Activated CD8-positive, alpha-beta memory T cell treated with anti-CD3 and anti-CD28 coated beads for 4 hours (primary cell): ENCODE data around the gene LHFPL2.

ENCODE experiments used
- DNase-seq, 2 donors: peaks; one replicate each; pipeline ENCODE4 v3.0.0-alpha.2; 2020; ENCODE audit warnings: low read depth in 2 of 2

Gene LHFPL2

GRCh38 chr5:78504704-78505677 lies 143.6 kb downstream of the LHFPL2 start:
- no peak for DNase-seq

- no peak for DNase-seq
Observed at GRCh38 chr5:78503958-78504653, 144.5 kb downstream of the LHFPL2 start.

- DNase-seq = no peak
Observed at GRCh38 chr5:78501411-78502352, 146.9 kb downstream of the LHFPL2 start.

- DNase-seq = no peak
Observed at GRCh38 chr5:78500871-78501270, 147.7 kb downstream of the LHFPL2 start.

- DNase-seq = no peak
Observed at GRCh38 chr5:78500028-78500427, 148.5 kb downstream of the LHFPL2 start.

- no peak for DNase-seq
Observed at GRCh38 chr5:78499485-78499884, 149.1 kb downstream of the LHFPL2 start.

- no peak for DNase-seq
Observed at GRCh38 chr5:78497573-78498533, 150.7 kb downstream of the LHFPL2 start.

GRCh38 chr5:78496373-78496772 lies 152.2 kb downstream of the LHFPL2 start:
- no peak for DNase-seq

- DNase-seq = no peak
Observed at GRCh38 chr5:78495800-78496199, 152.8 kb downstream of the LHFPL2 start.

GRCh38 chr5:78492650-78493049 lies 155.9 kb downstream of the LHFPL2 start:
- no peak for DNase-seq

- DNase-seq = no peak
Observed at GRCh38 chr5:78492224-78492623, 156.3 kb downstream of the LHFPL2 start.

- no peak for DNase-seq
Observed at GRCh38 chr5:78490709-78491485, 157.7 kb downstream of the LHFPL2 start.

- no peak for DNase-seq
Observed at GRCh38 chr5:78487846-78488245, 160.7 kb downstream of the LHFPL2 start.

GRCh38 chr5:78486218-78486617 lies 162.4 kb downstream of the LHFPL2 start:
- no peak for DNase-seq

- DNase-seq = no peak
Observed at GRCh38 chr5:78483809-78484521, 164.6 kb downstream of the LHFPL2 start.

GRCh38 chr5:78482948-78483347 lies 165.6 kb downstream of the LHFPL2 start:
- no peak for DNase-seq

- DNase-seq = no peak
Observed at GRCh38 chr5:78476795-78477194, 171.8 kb downstream of the LHFPL2 start.

- no peak for DNase-seq
Observed at GRCh38 chr5:78475370-78475769, 173.2 kb downstream of the LHFPL2 start.

- no peak for DNase-seq
Observed at GRCh38 chr5:78473751-78474150, 174.8 kb downstream of the LHFPL2 start.
